ENCODE results near the gene CFP.

CFP gene

DNA sequence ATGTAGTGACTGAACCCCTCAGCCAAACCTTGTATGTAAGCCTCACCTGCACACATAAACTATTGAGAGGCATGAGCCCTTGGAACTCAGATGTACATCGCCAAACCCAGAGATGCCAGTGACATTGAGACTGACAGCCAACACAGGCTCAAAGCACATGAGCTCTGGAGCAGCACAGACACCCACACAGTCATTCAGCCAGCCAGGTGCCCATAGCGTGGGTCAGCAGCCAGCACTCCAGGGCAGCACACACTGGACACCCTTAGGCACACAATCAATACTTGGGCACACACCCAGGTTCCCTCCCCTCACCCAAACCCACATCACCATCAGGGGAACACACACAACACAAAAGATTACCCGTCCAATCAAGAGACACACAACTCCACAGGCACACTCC, 51.8 kb downstream of the CFP start:
- Histone ChIP-seq H2AFZ (ENCODE audit: low read depth, low read length) (no peak overlapping the region), H3K4me1 (ENCODE audit: insufficient read depth, low read length) (peaks cover 17% of the 10 kb centered on the region), H3K4me2 (ENCODE audit: insufficient read depth, low read length) (no peak overlapping the region), H3K79me2 (ENCODE audit: insufficient read depth, low read length) (no peaks in the 10 kb centered on the region), H3K4me3 (ENCODE audit: low read depth in 1 of 2, low read length in 2 of 2) (no peak overlapping the region), H4K20me1 (ENCODE audit: insufficient read depth, low read length) (no peaks in the 10 kb centered on the region), H3K9me3 (ENCODE audit: insufficient read depth, low read length, severe bottlenecking) (no peaks in the 10 kb centered on the region), H3K9ac (ENCODE audit: low read depth, low read length) (no peak overlapping the region), H3K27ac (ENCODE audit: low read length) (no peak overlapping the region), H3K36me3 (ENCODE audit: insufficient read depth, low read length) (no peaks in the 10 kb centered on the region), H3K27me3 (ENCODE audit: insufficient read depth, low read length, poor library complexity) (no peaks in the 10 kb centered on the region)
- TF ChIP-seq CTCF (IDR thresholded peaks at IDR 0.05; ENCODE audit: borderline replicate concordance, extremely low read depth, low read length, poor library complexity, severe bottlenecking) (no peak), EZH2 (IDR thresholded peaks at IDR 0.05; ENCODE audit: borderline replicate concordance, low read depth, low read length, severe bottlenecking) (no peak)
- ATAC-seq (ENCODE audit: insufficient read depth, low read depth) (no peak), DNase-seq (no peak)

DNA sequence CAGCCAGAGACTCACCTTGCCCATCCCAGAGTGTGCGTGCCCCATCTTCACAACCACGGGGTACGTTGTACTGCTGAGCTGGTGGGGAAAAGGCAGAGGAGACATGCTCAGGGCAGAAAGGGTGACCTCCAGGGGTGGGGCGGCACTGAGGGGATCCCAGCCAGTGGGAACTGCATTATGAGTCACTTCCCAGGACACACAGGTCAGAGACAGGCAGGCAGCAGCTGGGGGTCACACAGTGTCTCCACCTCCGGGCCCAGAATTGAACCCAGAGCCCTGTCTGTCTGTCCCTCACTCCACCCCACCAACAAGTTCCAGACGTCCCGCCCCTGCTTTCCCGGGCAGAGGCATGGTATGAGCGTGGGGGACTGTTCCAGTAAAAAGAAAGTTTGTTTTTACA, 52.3 kb downstream of the CFP start:
- DNase-seq (no peak), ATAC-seq (ENCODE audit: insufficient read depth, low read depth) (no peak)
- no peaks in the 10 kb centered on the region for H4K20me1 ChIP-seq (ENCODE audit: insufficient read depth, low read length)
- no peak overlapping the region for H2AFZ ChIP-seq (ENCODE audit: low read depth, low read length)
- no peaks in the 10 kb centered on the region for H3K27me3 ChIP-seq (ENCODE audit: insufficient read depth, low read length, poor library complexity)
- no peak overlapping the region for H3K4me2 ChIP-seq (ENCODE audit: insufficient read depth, low read length)
- H3K27ac ChIP-seq (ENCODE audit: low read length): no peak overlapping the region
- H3K4me3 ChIP-seq (ENCODE audit: low read depth in 1 of 2, low read length in 2 of 2): no peak overlapping the region
- H3K79me2 ChIP-seq (ENCODE audit: insufficient read depth, low read length): no peaks in the 10 kb centered on the region
- H3K4me1 ChIP-seq (ENCODE audit: insufficient read depth, low read length): peaks cover 13% of the 10 kb centered on the region
- H3K9me3 ChIP-seq (ENCODE audit: insufficient read depth, low read length, severe bottlenecking): no peaks in the 10 kb centered on the region
- no peaks in the 10 kb centered on the region for H3K36me3 ChIP-seq (ENCODE audit: insufficient read depth, low read length)
- H3K9ac ChIP-seq (ENCODE audit: low read depth, low read length): no peak overlapping the region
- TF ChIP-seq CTCF (IDR thresholded peaks at IDR 0.05; ENCODE audit: borderline replicate concordance, extremely low read depth, low read length, poor library complexity, severe bottlenecking): no peak
- TF ChIP-seq EZH2 (IDR thresholded peaks at IDR 0.05; ENCODE audit: borderline replicate concordance, low read depth, low read length, severe bottlenecking): no peak

GRCh38 chrX:47576021-47576898, 53.5 kb downstream of the CFP start:
- Histone ChIP-seq H3K9me3 (ENCODE audit: insufficient read depth, low read length, severe bottlenecking) (no peaks in the 10 kb centered on the region), H2AFZ (ENCODE audit: low read depth, low read length) (no peak overlapping the region), H3K27ac (ENCODE audit: low read length) (no peak overlapping the region), H3K4me1 (ENCODE audit: insufficient read depth, low read length) (peaks cover 1% of the 10 kb centered on the region; the same call in 1 of the 2 replicates), H3K9ac (ENCODE audit: low read depth, low read length) (no peak overlapping the region), H3K27me3 (ENCODE audit: insufficient read depth, low read length, poor library complexity) (no peaks in the 10 kb centered on the region), H3K36me3 (ENCODE audit: insufficient read depth, low read length) (peaks cover 6% of the 10 kb centered on the region), H3K4me3 (ENCODE audit: low read depth in 1 of 2, low read length in 2 of 2) (no peak overlapping the region), H3K79me2 (ENCODE audit: insufficient read depth, low read length) (no peaks in the 10 kb centered on the region), H4K20me1 (ENCODE audit: insufficient read depth, low read length) (no peaks in the 10 kb centered on the region), H3K4me2 (ENCODE audit: insufficient read depth, low read length) (no peak overlapping the region)
- ATAC-seq (ENCODE audit: insufficient read depth, low read depth) (no peak), DNase-seq (no peak)
- no peak for TF ChIP-seq CTCF (IDR thresholded peaks at IDR 0.05; ENCODE audit: borderline replicate concordance, extremely low read depth, low read length, poor library complexity, severe bottlenecking)
